HG03342 (cell line): Measurements from ENCODE around the gene BST1.
A peak's percentile ranks its signal among the peaks of the same experiment; 100 is the strongest.

Experiments used
- ATAC-seq: cut with Tn5 transposase; IDR thresholded peaks from one replicate; pipeline ENCODE4 v1.9.1; 2021; ENCODE audit warnings: mild to moderate bottlenecking, moderate library complexity; ENCODE audit not compliant: unreplicated experiment

Gene BST1, protein sequence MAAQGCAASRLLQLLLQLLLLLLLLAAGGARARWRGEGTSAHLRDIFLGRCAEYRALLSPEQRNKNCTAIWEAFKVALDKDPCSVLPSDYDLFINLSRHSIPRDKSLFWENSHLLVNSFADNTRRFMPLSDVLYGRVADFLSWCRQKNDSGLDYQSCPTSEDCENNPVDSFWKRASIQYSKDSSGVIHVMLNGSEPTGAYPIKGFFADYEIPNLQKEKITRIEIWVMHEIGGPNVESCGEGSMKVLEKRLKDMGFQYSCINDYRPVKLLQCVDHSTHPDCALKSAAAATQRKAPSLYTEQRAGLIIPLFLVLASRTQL

DNA sequence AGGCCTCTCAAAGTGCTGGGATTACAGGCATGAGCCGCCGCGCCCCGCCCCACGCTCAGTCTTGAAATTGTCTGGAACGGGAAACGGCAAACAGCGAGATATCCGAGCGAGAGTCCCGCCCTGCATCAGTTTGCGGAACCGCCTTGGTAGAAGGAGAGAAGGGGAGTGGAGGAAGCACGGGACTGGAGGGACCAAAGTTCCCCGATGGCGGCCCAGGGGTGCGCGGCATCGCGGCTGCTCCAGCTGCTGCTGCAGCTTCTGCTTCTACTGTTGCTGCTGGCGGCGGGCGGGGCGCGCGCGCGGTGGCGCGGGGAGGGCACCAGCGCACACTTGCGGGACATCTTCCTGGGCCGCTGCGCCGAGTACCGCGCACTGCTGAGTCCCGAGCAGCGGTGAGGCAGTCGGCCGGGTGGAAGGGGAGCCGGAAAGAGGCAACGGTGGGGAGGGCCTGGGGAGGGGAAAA, at the start of gene BST1:
TSS of gene BST1 (plus strand) at position 125 of the 463 bp plus-strand sequence. CDS start at position 205, 80 bp downstream.
- no peak for ATAC-seq

DNA sequence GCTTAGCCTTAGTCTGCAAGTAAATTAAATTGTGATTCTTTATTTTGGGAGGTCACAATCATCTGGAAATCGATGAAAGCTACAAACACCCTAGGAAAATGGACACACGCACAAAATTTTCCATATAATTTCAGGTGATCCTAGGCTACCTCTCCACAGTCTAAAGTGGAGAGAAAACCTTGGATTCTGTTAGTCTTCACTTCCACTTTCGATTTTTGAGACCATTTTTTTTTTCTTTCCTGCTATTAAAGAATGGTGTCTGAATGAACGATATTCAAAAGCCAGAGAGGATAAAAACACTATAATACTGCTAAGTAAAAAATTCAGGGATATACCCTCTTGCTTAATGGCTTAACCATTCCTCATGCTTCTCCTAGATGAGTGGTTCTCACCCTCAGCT, 49.4 kb upstream of the BST1 start:
- ATAC-seq, result no peak

DNA sequence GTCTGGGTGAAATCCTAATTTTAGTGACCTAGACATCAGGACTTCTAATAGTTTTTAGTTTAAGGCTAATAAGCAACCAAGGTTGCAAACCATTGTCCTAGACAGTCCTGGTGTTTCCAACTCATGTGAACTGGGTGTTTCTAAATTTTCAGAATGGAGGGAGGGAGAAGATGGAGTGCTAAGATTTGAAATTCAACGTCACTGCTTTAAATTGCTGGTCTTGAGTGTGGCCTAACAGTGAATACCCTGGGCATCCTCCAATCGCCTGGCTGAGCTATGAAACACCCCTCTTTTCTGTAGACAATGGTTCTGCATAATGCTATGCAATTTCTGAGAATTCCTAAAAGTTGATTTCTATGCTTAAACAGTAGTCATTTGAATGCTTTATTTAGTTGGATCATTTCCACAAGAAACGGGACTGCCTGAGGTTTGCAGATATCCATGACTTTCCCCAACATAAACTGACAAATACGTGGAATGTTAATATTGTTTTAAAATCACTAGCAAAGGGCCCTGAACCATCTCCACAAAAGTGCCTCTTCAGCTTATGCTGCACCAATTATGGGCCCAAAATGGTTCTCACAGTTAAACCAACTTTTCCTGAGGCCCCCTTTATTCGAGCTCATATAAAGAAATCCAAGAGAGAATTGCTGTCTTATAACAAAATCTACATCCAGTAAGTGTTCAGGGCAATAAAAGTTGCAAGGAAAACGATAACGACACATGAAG, 48.8 kb upstream of the BST1 start:
- ATAC-seq, result peak; percentile 33

DNA sequence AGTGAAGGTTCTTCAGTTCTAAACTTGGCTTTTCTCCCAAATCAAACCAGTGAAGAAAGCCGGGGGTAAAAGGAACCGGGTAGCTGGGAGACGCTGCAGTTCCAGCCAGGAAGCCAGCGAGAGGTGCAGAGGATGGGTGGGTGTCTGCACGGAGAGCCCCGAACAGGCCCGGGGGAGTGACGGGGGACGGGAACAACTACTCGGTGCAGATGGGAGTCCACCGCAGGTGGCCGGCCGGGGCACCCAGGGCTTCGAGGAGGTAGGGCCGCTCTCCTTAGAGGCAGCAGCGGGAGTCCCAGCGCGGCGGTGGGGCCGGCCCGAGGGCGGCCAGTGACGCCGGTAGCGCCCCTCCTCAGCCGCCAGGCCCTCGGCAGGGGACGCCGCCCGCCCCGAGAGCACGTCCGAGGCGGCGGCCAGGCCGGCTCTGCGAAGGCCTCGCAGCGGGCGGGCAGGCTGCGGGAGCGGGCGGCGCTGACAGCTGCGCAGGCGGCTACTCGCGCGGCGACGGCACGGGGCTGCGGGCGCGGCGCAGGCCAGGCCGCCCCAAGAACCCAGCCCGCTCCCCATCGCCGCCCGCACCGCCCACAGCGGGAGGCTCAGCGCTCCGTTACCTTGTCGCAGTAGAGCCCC, 48.2 kb upstream of the BST1 start:
- ATAC-seq, result peak; percentile 44

DNA sequence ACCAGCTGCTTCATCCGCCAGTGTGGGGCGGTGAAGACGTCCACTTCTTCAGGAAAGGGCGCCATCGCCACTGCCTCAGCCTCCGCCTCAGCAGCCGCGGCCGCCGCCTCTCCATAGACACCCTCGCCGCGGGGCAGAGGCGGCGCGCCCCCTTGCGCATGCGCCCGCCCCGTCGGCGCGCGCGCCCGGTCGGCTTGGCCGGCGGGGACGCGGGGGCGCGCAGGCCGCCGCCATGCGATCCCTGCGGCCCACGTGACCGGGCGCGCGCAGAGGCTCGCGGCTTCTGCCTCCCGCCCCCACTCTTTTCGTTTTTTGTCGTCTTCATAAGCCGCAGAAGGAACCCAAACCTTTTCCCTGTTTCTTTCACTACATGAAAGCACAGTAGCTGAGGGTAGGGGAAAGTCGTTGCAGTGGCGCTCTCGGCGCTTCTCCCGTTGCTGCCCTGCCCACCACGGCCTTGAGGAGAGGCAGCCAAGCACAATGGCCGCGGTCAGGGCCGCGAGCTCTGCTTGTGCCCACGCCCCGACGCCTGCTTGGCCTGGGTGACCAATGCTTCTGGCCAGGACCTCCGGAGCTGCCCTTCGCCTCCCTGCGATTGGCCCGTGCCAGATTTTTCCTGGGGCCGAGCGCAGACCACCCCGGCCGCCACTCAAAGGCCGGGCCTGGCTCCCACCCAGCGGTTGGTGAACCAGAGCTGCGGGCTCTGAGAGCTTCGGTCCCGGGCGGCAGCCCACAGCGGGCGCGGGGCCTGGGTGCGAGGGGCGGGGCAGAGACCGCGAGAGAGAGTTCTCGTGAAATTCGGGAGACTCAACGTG, 47.4 kb upstream of the BST1 start, which contains the start of gene FBXL5:
TSS of gene FBXL5 (minus strand) at position 135 of the 815 bp plus-strand sequence. CDS start at position 65, 70 bp downstream.
- ATAC-seq, result peak; percentile 68

DNA sequence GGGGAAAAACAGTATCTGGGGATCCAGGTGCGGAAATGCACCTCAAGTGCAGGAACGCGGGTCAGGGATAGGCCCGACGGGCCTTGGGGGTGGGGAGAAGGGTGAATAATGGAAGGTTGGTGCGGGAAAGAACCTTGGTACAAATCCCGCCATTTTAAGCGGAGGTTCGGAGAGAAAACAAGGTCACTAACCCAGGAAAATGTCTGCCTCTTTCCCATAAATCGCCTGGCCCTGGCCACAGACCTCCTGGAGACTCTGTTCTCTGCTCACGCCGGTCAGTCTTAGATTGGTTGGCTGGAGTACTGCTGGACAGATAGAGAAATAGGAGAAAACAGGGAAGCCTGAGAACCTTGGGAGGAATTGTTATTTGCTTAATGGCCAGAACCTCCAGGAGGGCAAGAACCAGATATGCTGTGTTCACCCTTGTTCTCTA, 46.8 kb upstream of the BST1 start:
- no peak for ATAC-seq

DNA sequence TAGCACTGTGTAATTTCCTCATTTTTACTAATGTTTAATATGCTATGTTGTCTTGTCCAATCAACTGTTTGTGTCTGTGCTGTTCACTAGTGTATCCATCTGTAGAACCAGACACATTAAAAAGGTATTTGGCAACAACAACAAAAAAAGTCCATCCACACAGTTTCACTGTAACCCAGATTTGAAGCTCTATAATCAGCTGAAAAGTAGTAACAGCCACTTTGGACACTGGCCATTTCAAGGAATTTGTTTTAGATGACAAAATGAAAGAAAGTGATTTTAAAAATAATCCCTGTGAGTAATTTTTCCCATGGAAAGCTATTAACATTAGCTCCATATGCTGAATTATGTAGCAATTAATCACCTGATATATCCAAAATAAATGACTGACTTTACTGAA, 45.5 kb upstream of the BST1 start:
- no peak for ATAC-seq

DNA sequence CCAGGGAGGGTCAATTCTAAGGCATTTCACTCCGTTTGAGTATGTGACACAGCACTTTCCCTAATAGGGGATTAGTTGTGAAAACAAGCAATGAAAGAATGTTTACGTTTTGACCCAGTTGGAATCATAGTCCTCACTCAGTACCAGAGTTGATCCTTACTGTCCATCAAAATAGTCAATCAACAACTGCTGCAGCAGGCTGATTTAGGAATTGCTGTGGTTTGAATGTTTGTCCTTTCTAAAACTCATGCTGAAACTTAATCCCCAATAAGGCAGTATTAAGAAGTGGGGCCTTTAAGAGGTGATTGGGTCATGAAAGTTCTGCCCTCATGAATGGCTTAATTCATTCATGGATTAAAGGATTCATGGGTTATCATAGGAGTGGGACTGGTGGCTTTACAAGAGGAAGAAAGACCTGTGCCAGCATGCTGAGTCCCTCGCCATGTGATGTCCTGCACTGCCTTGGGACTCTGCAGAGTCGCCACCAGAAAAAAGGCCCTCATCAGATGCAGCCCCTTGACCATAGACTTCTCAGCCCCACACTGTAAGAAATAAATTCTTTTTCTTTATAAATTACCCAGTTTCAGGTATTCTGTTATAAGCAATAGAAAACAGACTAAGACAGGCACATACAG, 44.6 kb upstream of the BST1 start:
- ATAC-seq, result no peak

DNA sequence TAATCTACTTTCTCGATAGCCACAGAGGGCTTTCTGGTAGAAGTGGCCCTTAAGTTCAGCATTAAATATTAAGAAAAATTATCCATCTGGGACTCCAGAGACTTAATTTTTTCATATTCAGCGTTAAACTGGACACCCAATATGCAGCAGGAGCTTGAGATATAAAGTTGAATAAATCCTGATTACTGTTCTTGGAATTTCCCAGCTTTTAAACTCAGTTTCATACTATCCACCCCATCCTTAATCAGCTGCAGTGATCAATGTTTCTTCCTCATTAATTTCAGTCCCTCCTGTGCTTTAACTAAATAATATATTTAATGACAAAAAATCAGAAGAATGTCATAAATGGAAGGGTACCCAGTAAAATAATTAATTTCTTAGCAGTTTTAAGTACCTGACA, 44.1 kb upstream of the BST1 start:
- ATAC-seq, result no peak

DNA sequence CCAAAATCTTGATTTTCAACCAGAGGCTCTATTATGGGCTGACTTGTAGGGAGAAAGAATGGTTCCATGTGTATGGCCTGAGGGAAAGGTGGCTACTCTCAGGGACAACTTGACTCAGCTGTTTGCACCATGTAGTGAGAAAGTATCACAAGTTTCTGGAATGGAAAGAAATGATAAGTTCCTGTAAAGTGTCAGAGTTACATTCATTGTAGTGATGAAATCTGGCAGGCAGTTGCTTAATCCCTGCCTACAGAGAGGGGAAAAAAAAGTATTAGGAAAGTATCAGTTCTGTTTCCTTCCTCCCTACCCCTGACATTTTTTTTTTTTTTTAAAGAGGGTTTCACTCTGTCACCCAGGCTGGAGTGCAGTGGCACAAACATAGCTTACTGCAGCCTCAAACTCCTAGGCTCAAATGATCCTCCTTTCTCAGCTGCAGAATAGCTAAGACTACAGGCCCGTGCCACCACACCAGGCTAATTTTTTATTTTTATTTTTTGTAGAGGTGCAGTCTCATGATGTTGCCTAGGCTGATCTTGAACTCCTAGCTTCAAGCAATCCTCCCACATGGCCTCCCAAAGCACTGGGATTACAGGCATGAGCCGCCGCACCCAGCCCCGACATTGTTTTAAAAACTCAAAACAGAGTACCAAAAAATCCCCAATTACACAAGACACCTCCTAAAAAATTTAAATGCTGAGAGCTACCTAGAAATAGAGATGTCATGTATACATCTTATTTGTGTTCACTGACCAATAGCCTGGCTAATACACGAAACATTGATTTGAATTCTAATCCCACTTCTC, 42.9 kb upstream of the BST1 start:
- no peak for ATAC-seq

DNA sequence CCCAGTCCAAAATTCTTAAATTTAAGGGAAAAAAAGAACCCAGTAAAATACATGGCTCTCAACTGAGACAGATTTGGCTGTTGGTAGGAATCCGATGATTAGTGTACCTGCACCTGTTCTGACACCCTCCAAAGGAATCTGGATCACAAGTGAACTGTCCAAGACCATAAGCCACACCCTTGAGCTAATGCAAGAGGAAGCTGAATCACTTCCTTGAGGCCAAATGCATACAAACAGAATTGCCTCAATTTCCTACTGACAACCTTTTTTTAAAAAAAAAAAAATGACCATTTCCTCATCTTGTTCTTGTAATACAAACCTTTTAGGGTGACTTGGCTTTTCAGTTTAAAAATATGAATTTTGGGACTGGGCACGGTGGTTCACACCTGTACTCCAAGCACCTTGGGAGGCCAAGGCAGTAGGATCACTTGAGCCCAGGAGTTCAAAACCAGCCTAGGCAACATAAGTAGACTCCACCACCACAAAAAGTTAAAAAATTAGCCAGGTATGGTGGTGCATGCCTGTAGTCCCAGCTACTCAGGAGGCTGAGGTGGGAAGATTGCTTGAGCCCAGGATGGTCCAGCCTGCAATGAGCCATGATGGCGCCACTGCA, 37.0 kb upstream of the BST1 start:
- no peak for ATAC-seq

DNA sequence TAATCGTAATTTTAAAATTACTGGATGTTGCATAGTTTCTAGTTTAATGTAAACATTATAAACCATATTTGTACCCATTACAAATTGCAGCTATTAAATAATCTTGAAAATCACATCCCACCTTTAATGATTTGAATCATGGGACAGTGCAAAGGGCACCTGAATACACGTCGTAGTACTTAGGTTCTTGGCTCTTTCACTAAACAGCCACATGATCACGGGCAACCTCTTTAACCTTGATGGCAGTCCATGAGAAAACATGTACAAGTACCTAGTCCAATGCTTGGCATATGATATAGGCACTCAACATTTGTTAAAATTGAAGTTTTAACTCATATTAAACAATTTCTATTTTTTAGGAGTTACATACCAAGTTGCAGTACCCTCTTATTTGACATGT, 35.9 kb upstream of the BST1 start:
- ATAC-seq, result no peak

DNA sequence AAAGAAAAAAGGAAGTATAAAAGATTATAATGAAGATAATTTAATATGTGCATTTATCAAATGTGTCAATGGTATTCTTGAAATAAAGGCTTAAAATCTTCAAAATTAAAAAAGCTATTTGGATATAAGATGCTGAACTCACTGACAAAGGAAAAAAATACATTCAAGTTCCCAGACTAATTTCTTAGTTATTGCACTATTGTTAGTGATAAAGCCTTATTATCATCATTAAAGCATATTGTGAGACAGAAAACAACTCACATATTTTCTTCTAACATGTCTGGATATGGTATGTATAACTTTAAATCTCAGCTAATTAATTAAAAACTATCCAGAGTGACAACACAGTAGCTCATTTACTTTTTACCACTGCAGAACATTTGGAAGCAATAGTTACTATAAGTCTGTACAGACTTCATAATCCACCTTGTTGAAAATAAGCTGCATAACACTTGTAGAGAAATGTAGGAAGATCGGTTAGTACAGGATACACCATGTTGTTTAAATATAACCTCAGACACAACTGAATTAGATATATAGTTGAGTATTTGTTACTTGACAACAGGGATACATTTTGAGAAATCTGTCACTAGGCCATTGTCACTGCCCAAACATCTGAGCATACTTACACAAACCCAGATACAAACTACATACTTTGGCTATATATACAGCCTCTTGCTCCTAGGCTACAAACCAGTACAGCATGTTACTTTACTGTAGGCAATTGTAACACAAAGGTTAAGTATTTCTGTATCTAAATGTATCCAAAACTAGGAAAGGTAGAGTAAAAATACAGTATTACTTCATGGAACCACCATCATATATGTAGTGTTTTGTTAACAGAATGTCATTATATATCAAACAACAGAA, 34.1 kb upstream of the BST1 start:
- no peak for ATAC-seq

DNA sequence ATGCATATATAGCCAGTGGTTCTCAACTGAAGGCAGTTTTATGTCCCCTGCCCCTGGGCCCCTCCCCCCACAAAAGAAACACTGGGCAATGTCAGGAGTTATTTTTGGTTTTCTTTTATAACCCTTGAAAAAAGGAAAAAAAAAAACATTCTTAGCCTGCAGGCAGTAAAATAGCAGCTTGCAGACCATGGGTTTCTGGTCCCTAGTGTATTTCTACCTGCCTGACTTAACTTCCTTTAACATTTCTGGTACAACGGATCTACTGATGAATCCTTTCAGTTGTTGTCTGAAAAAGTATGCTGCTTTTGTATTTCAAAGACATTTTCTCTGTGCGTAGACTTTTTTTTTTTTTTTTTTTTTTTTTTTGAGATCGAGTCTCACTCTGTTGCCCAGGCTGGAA, 32.3 kb upstream of the BST1 start:
- no peak for ATAC-seq

DNA sequence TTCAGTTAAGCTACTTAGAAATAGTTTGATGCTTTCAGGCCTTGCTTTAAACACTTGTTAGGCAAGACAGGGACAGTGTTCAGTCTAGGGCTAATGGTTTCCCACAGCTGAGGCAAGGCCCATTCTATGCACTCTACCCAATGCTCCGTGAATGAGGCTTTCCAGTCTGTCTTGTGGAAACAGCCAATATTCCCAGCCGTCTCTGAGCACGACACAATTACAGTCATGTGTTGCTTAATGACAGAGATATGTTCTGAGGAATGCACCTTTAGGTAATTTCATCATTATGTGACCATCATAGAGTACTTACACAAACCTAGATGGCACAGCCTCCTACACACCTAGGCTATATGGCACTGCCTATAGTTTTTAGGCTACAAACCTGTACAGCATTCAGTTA, 30.8 kb upstream of the BST1 start:
- no peak for ATAC-seq

DNA sequence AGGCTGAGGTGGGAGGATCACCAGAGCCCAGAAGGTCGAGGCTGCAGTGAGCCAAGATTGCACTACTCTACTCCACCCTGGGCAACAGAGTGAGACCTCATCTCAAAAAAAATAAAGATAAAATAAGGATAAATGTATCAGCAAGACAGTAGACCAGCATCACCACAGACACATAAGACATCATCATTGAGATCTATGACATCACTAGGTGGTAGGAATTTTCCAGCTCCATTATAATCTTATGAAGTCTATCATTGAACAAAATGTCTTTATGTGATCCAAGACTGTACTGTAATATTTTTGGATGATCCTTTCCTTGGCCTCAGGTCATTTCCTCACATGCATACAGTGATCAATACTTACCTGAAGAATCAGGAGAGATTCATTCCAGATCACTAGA, 29.5 kb upstream of the BST1 start:
- no peak for ATAC-seq

DNA sequence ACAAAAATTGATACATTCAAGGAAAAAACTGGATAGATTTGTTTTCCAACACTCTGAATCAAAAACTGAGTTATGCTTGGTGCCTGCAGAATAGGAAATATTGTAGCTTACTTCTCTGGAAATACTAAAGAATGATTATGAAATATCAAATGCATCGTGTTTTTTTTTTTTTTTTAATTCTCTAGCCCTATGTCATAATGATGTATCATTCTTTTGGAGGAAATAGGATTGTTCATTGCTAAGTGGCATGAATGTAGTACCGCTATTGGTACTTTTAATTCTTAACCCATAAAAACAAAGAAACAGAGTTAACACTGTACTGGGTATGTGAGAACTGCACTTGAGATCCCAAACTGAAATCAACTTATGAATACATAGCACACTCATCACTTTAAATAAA, 28.8 kb upstream of the BST1 start:
- no peak for ATAC-seq

DNA sequence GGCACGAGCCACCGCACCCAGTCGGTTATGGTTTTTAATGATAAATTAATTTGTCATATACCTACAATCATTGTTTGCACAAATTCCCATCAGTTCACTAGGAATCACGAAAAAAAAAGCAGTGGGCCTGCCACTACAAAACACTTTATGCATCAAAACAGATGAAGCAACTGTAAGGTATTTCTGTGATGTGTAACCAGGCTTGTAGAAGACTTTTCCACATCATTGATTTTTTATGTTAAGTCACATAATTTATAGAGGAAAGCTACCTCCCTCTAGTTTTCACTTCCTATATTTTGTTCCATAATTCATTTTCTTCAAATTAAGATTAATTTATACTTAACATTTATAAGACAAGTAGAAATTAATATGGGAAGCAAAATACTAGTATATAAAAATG, 27.9 kb upstream of the BST1 start:
- ATAC-seq, result no peak
